IPS-20b (cell line): ENCODE data around the gene PRRT1.
"Not testable (repeated sequence)": the region's sequence is repeated elsewhere in the genome, so short reads cannot be mapped to it uniquely, and the experiment has no call there.

Experiments used
- H3K27ac ChIP-seq: one replicate; pipeline ENCODE4 v1.5.1; 2013; ENCODE audit warnings: low read length
- H3K27me3 ChIP-seq: 2 replicates; pipeline ENCODE4 v1.6.1; 2013; ENCODE audit warnings: mild to moderate bottlenecking, low read length, inconsistent platforms; ENCODE audit not compliant: insufficient read depth
- H3K36me3 ChIP-seq: 2 replicates; pipeline ENCODE4 v1.6.1; 2013; ENCODE audit warnings: low read depth, mild to moderate bottlenecking, inconsistent platforms, low read length, moderate library complexity; ENCODE audit not compliant: insufficient read depth
- H3K4me1 ChIP-seq: 2 replicates; pipeline ENCODE4 v1.6.1; 2013; ENCODE audit warnings: mild to moderate bottlenecking, control low read depth, inconsistent platforms, low read length, moderate library complexity; ENCODE audit not compliant: insufficient read depth
- H3K4me3 ChIP-seq: 2 replicates; pipeline ENCODE4 v1.5.1; 2013; ENCODE audit warnings: mild to moderate bottlenecking, low read length, inconsistent platforms
- H3K9ac ChIP-seq: 2 replicates; pipeline ENCODE4 v1.6.1; 2013; ENCODE audit warnings: low read depth, mild to moderate bottlenecking, inconsistent platforms, low read length, moderate library complexity
- H3K9me3 ChIP-seq: 2 replicates; pipeline ENCODE4 v1.6.1; 2013; ENCODE audit warnings: mild to moderate bottlenecking, low read depth, low read length, inconsistent platforms; ENCODE audit not compliant: insufficient read depth

The PRRT1 gene

GRCh38 chr6:32152769-32153563, 1.2 kb upstream of the PRRT1 start:
- Histone ChIP-seq H3K36me3 (peaks cover 21% of the 10 kb centered on the region), H3K4me3 (peak overlapping the region; percentile 94), H3K9me3 (no peaks in the 10 kb centered on the region), H3K27ac (peak overlapping the region; percentile 2), H3K27me3 (peaks cover 35% of the 10 kb centered on the region), H3K4me1 (peaks cover 18% of the 10 kb centered on the region), H3K9ac (peak overlapping the region; percentile 92)

GRCh38 chr6:32151181-32151862, 417 bp downstream of the PRRT1 start:
- Histone ChIP-seq H3K36me3 (peaks cover 6% of the 10 kb centered on the region), H3K4me3 (peak overlapping the region; percentile 61; the same call in 1 of the 2 replicates), H3K9me3 (no peaks in the 10 kb centered on the region), H3K27me3 (peaks cover 35% of the 10 kb centered on the region), H3K4me1 (peaks cover 21% of the 10 kb centered on the region), H3K27ac (no peak overlapping the region), H3K9ac (no peak overlapping the region)

- Histone ChIP-seq H3K4me1 (peaks cover 29% of the 10 kb centered on the region), H3K27me3 (peaks cover 35% of the 10 kb centered on the region), H3K4me3 (peak overlapping the region; percentile 61; the same call in 1 of the 2 replicates), H3K9ac (no peak overlapping the region), H3K27ac (no peak overlapping the region), H3K9me3 (no peaks in the 10 kb centered on the region), H3K36me3 (no peaks in the 10 kb centered on the region)
These were observed 1.5 kb downstream of the PRRT1 start for GRCh38 chr6:32149932-32150870.

DNA sequence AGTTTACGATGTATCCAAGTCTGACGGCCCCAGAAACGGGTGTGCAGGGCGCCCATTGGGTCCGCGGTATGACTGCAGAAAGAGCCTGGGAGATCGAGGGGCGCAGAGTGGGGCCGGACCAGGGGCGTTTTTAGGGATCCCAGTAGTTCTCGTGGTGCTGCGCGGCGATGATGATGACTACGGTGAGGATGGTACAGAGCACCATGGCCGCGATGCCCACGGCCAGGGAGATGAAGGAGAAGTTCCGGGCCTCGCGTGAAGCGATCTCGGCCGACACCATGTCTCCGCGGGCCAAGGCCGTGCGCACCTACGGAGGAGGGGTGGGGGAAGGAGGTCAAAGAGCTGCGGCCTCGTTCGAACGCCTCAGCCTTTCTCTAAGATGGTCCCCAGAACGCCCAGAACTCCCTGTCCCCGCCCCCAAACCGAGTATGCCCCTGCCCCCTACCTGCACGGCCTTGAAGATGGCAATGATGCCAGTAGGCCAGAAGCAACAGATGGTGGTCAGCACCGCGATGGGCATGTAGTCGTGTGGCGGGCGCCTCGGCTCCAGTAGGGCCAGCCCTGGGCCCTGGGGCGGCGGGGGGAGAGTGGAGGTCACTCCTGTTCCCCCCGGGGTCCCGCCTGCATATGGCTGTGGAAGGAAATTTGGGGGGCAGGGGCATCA, 2.5 kb downstream of the PRRT1 start:
- peaks cover 29% of the 10 kb centered on the region for H3K4me1 ChIP-seq
- H3K27me3 ChIP-seq, result peaks cover 35% of the 10 kb centered on the region
- H3K9ac ChIP-seq, result no peak overlapping the region
- no peaks in the 10 kb centered on the region for H3K36me3 ChIP-seq
- no peak overlapping the region for H3K4me3 ChIP-seq
- H3K9me3 ChIP-seq, result no peaks in the 10 kb centered on the region
- H3K27ac ChIP-seq, result no peak overlapping the region

- Histone ChIP-seq H3K4me1 (peaks cover 29% of the 10 kb centered on the region), H3K36me3 (no peaks in the 10 kb centered on the region), H3K27me3 (peaks cover 35% of the 10 kb centered on the region), H3K9ac (no peak overlapping the region), H3K27ac (no peak overlapping the region), H3K4me3 (no peak overlapping the region), H3K9me3 (no peaks in the 10 kb centered on the region)
These were observed 3.2 kb downstream of the PRRT1 start for GRCh38 chr6:32148289-32149091.

GRCh38 chr6:32147401-32148132, 4.2 kb downstream of the PRRT1 start:
- H3K27me3 ChIP-seq, result peaks cover 28% of the 10 kb centered on the region
- H3K9me3 ChIP-seq, result no peaks in the 10 kb centered on the region
- H3K4me3 ChIP-seq, result no peak overlapping the region
- H3K9ac ChIP-seq, result no peak overlapping the region
- H3K4me1 ChIP-seq, result peaks cover 22% of the 10 kb centered on the region
- no peaks in the 10 kb centered on the region for H3K36me3 ChIP-seq
- H3K27ac ChIP-seq, result no peak overlapping the region

GRCh38 chr6:32146687-32147086, 5.1 kb downstream of the PRRT1 start:
- no peaks in the 10 kb centered on the region for H3K36me3 ChIP-seq
- H3K9ac ChIP-seq, result peak overlapping the region; percentile 35; the same call in 1 of the 2 replicates
- H3K9me3 ChIP-seq, result no peaks in the 10 kb centered on the region
- no peak overlapping the region for H3K4me3 ChIP-seq
- H3K27ac ChIP-seq, result no peak overlapping the region
- peaks cover 21% of the 10 kb centered on the region for H3K27me3 ChIP-seq
- peaks cover 16% of the 10 kb centered on the region for H3K4me1 ChIP-seq

DNA sequence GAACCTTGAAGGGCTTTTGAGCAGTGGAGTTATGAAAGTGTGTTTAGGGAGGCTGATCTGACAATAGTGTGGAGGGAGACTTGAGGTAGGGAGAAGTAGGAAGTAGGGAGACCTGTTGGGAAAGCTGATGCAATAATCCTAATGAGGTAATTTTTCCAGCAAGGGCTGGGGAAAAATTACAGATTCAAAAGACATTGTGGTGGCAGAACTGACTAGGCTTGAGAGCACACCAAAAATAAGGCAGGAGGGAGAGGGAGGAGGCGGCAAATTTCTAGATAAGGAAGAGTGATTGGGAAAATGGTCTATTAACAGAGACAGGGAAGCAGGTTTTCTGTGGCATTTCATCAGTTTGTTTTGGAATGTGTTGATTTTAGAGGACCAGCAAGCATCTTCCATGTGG, 5.5 kb downstream of the PRRT1 start:
- Histone ChIP-seq H3K9me3 (no peaks in the 10 kb centered on the region), H3K9ac (peak overlapping the region; percentile 35; the same call in 1 of the 2 replicates), H3K4me1 (peaks cover 14% of the 10 kb centered on the region), H3K27ac (no peak overlapping the region), H3K4me3 (no peak overlapping the region), H3K36me3 (no peaks in the 10 kb centered on the region), H3K27me3 (peaks cover 18% of the 10 kb centered on the region)

DNA sequence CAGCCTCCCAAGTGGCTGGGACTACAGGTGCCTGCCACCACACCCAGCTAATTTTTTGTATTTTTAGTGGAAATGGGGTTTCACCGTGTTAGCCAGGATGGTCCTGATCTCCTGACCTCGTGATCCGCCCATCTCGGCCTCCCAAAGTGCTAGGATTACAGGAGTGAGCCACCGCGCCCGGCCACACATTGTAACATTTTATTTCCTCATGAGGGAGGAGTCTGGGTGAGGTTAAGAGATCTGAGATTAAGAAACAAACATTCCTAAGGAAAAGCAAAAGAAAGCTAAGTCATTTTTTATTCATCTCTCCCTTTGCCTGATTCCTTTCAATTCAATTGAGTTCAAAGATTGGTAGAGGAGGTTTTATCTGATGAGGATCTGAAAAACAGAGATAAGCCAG, 7.5 kb downstream of the PRRT1 start:
- not testable (repeated sequence) for H3K27ac ChIP-seq, H3K36me3 ChIP-seq, H3K9ac ChIP-seq, H3K4me3 ChIP-seq, H3K27me3 ChIP-seq, H3K9me3 ChIP-seq
- H3K4me1 ChIP-seq, result peaks cover 11% of the 10 kb centered on the region; the same call in 1 of the 2 replicates

GRCh38 chr6:32140420-32141046, 11.2 kb downstream of the PRRT1 start:
- Histone ChIP-seq H3K4me3 (no peak overlapping the region), H3K36me3 (no peaks in the 10 kb centered on the region), H3K27ac (no peak overlapping the region), H3K9me3 (no peaks in the 10 kb centered on the region), H3K9ac (no peak overlapping the region), H3K4me1 (no peaks in the 10 kb centered on the region; the same call in 1 of the 2 replicates), H3K27me3 (no peaks in the 10 kb centered on the region)
